COLO829 (cell line): ENCODE results near the gene KCNMA1.
A peak's percentile ranks its signal among the peaks of the same experiment; 100 is the strongest.

Source experiments
- DNase-seq: peaks from one replicate; pipeline ENCODE4 v3.0.0; 2012; ENCODE audit warnings: low spot score

KCNMA1 gene

GRCh38 chr10:77075926-77076325 lies 561.7 kb downstream of the KCNMA1 start:
- peak; percentile 40 for DNase-seq

- DNase-seq, result no peak
Measured at GRCh38 chr10:77074104-77074624, 563.4 kb downstream of the KCNMA1 start.

- DNase-seq, result no peak
Measured at GRCh38 chr10:77073663-77073960, 564.0 kb downstream of the KCNMA1 start.

- DNase-seq, result no peak
Measured at GRCh38 chr10:77072836-77073662, 564.6 kb downstream of the KCNMA1 start.

- no peak for DNase-seq
Measured at GRCh38 chr10:77072361-77072835, 565.2 kb downstream of the KCNMA1 start.

- DNase-seq, result no peak
Measured at GRCh38 chr10:77071956-77072355, 565.7 kb downstream of the KCNMA1 start.

- DNase-seq, result no peak
Measured at GRCh38 chr10:77071001-77071511, 566.6 kb downstream of the KCNMA1 start.

- DNase-seq, result no peak
Measured at GRCh38 chr10:77070346-77070745, 567.3 kb downstream of the KCNMA1 start.

GRCh38 chr10:77068969-77069368 lies 568.6 kb downstream of the KCNMA1 start:
- no peak for DNase-seq

GRCh38 chr10:77068272-77068671 lies 569.3 kb downstream of the KCNMA1 start:
- no peak for DNase-seq

- no peak for DNase-seq
Measured at GRCh38 chr10:77062381-77062780, 575.2 kb downstream of the KCNMA1 start.

- DNase-seq, result no peak
Measured at GRCh38 chr10:77060913-77061312, 576.7 kb downstream of the KCNMA1 start.

- no peak for DNase-seq
Measured at GRCh38 chr10:77056650-77057049, 581.0 kb downstream of the KCNMA1 start.

- DNase-seq, result no peak
Measured at GRCh38 chr10:77052593-77052992, 585.0 kb downstream of the KCNMA1 start.

- DNase-seq, result no peak
Measured at GRCh38 chr10:77051837-77052236, 585.8 kb downstream of the KCNMA1 start.

- DNase-seq, result no peak
Measured at GRCh38 chr10:77049896-77050295, 587.7 kb downstream of the KCNMA1 start.

GRCh38 chr10:77049146-77049545 lies 588.5 kb downstream of the KCNMA1 start:
- DNase-seq, result no peak

GRCh38 chr10:77045085-77045484 lies 592.5 kb downstream of the KCNMA1 start:
- DNase-seq, result no peak

GRCh38 chr10:77043420-77043763 lies 594.2 kb downstream of the KCNMA1 start:
- DNase-seq, result no peak

GRCh38 chr10:77042706-77043419 lies 594.7 kb downstream of the KCNMA1 start:
- no peak for DNase-seq

- DNase-seq, result no peak
Measured at GRCh38 chr10:77041636-77042258, 595.9 kb downstream of the KCNMA1 start.

GRCh38 chr10:77038407-77038806 lies 599.2 kb downstream of the KCNMA1 start:
- no peak for DNase-seq
